Left ventricle myocardium superior (tissue), 1 donor: ENCODE results near the gene GRK5. TPM values are rescaled to one million over a fixed set of nuclear protein-coding genes. Genes with fewer than 3 reads are reported as not detected.
"Not testable (repeated sequence)": the region's sequence is repeated elsewhere in the genome, so short reads cannot be mapped to it uniquely, and the experiment has no call there.

Source experiments
- ATAC-seq: fragments of 200-7000 bp; cut with Tn5 transposase; one replicate; pipeline ENCODE4 v1.9.1; 2020; ENCODE audit warnings: mild to moderate bottlenecking, moderate library complexity
- DNase-seq: peaks from one replicate; pipeline ENCODE4 v3.0.0-alpha.2; 2020
- intact Hi-C: fragments of 100-400 bp; cut with micrococcal nuclease; formaldehyde crosslinking; loops from one replicate; pipeline ENCODE4 v1.11.0; 2022
- total RNA-seq: library from RNA; stranded (reverse); fragmentation: NEBNext Ultra II Directional; extraction: Animal tissue kit (Norgen Biotek cat#: 25700); gene quantifications from one replicate; pipeline ENCODE4 v1.2.1, GENCODE V29; 2021
- donor health status: DM: no; HTN: yes; CAD: no; lungs with severe emphysema.

Gene GRK5
- total RNA-seq, 1 donor from 2014 or later: 43.4 TPM

DNA sequence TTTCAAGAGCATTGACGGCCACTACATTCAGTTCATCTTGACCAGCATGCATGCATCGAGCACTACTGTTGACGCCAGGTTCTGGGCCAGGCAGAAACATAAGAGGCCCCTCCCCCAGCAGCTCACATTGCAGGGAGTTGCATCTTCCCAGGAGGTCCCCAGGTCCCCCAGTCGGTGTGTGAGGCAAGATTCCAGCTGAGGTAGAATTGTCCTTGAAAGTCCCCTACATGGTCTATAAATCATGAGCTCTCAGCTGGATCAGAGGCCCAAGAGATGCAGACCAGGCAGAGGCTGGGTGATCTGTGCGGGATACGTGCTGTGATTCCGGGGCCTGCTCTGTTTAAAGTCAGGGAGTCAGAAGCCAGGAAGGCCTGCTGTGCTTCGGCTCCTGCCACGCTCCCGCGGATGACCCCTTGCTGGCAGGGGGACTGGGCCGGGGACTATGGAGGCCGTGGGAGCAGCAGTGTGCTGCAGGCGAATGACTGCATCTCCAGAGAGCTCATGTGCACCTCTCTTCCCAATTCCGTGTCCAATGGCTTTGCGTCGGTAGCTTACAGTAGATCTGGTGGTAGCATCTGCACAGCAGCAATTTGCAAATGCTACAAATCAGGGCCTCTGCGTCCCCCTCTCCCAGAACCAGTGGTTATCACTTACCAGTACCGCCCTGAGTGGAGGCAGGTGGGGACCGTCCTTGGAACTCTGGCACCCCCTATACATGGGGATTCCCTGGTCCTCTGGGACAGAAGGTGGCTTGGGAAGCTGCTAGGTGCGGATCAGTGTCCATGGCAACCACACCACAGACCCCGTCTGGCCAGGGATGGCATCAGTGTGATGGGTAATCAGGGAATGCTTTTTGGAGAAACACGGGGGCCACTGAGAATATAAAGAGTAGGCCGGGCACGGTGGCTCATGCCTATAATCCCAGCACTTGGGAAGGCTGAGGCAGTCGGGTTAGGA, 241.5 kb downstream of the GRK5 start:
- intact Hi-C loops: no loop called here
- DNase-seq (peak; percentile 25), ATAC-seq (no peak)

- intact Hi-C loops: no loop called here
- peak; percentile 20 for ATAC-seq
- peak; percentile 68 for DNase-seq
These were observed 242.5 kb downstream of the GRK5 start for GRCh38 chr10:119449760-119450461.

GRCh38 chr10:119450606-119451299, 243.4 kb downstream of the GRK5 start:
- no peak for ATAC-seq
- peak; percentile 23 for DNase-seq
- intact Hi-C loops: no loop called here

DNA sequence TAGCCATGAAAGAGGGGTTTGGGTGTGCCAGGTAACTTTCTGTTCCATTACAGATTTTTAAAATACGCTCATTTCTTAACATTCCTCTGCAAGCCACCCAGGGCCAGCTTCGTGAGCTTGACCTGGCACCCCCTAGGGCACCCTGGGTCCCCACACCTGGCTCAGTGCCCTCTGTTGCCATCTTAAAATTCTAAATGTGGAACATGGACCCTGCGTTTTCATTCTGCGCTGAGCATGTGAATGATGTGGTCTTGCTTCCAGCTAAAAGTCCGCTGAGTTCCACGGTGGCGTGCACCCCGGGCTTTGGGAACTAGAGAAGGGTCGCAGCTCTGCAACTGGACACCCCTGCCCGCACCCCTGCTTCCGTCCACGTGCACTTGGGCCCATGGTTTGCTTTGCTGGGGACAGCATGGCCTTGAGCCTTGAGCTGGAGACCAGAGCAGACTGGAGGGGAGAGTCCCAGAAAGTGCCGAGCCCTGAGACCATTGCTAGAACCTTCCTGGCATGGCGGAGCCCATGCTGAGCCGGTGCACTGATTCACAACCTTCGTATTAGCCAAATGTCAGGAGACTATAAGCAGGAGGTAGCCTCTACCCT, 244.0 kb downstream of the GRK5 start:
- intact Hi-C loops: no loop called here
- ATAC-seq (no peak), DNase-seq (peak; percentile 23)

DNA sequence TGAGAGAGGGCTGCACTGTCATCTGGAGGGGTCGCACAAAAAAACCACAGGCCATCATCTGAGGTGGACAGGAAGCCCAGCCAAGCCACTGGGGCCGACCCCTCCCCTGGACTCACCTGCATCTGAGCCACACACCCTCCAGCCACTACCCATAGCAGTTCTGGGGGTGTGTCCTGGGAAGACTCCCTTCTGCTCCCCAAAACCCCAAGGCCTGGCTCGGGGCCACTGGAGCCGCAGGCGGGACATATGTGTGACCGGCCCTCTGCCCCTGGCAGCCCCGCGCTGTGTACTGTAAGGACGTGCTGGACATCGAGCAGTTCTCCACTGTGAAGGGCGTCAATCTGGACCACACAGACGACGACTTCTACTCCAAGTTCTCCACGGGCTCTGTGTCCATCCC, 245.0 kb downstream of the GRK5 start:
- no peak for ATAC-seq
- intact Hi-C loops: no loop called here
- DNase-seq: no peak

- DNase-seq: no peak
- intact Hi-C loops: no loop called here
- no peak for ATAC-seq
These were observed 245.9 kb downstream of the GRK5 start for GRCh38 chr10:119453313-119453712.

DNA sequence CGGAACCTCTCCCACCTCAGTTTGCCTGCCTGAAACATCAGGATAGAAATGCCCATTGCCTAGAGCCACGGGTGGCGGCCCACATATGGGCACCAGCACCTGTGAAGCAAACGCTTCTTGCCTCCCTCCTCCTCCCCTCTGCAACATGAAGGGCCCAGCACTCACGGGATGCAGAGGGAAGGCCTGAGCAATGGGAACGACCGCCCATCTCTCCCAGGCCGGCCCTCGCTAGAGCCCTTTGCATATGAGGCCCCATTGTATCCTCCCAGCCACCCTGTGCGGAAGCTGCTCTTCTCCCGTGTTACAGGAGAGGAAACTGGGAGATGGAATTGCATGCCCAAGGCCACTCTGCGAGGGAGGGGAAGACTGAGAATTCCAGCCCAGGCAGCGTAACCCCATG, 246.9 kb downstream of the GRK5 start:
- ATAC-seq: no peak
- intact Hi-C loops: no loop called here
- DNase-seq: no peak

DNA sequence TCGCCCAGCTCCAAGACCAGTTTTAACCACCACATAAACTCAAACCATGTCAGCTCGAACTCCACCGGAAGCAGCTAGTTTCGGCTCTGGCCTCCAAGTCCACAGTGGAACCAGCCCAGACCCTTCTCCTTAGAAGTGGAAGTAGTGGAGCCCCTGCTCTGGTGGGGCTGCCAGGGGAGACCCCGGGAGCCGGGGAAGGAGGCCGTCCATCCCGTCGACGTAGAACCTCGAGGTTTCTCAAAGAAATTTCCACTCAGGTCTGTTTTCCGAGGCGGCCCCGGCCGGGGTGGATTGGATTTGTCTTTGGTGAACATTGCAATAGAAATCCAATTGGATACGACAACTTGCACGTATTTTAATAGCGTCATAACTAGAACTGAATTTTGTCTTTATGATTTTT, 247.6 kb downstream of the GRK5 start:
- DNase-seq: no peak
- ATAC-seq: no peak

DNA sequence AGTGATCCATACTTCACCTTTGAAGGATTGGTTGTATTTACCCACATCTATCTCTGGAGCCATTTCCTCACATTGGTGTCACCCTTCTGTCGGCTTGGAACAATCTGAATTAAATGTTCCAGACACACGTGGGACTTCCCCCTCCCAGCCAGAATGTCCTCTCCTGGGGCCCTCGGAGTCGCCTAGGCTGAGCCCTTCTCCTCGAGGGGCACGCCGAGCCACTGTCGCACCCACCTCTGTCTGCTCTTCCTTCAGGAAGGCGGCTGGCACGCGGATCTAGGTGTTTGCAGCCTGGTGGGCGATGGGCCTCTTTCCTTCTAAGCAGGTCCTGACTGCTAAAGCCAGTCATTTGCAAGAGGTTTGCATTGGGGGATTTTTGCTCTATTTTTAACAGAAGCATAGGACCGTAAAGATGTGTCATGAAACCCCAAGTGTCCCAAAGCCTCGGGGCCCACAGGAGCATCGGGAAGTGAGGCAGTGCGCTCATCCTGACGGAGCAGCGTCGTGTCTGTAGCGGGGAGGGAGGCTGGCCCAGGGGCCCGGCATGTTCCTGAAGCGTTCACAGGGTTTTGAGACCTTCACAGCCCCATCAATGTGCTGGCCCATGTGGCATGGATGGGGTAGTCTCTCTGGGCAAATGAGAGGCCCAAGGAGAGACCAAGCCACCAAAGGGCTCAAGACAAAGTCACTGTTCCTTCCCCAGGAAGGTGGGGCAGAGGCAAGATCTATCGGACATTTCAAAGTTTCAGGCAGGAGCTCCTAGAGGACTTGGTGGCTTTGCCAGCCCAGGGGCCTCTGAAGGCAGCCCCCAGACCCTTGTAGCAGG, 248.5 kb downstream of the GRK5 start:
- DNase-seq: no peak
- ATAC-seq: no peak
- intact Hi-C loops: no loop called here

More for the DNA sequence above, 247.6 kb downstream of the GRK5 start:
- intact Hi-C loops: no loop called here

DNA sequence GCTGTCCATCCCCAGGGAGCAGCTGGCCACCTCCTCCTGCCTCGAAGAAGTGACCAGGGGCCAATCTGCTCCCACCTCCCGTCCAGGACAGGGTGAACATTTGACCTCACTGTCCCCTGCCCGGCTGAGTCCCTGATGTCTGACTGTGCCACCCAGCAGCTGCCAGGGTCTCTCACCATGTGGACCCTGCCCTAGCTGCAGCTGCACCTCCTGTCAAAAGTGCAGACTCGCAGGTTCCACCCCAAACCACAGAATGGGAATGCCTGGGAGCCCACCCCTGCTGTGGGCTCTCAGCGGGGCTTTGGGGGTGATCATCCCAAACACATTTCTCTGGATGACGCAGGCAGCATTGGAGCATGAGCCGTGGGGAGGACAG, 249.1 kb downstream of the GRK5 start:
- ATAC-seq: no peak
- DNase-seq: no peak
- intact Hi-C loops: no loop called here

- ATAC-seq: no peak
- intact Hi-C loops: no loop called here
- DNase-seq: no peak
These were observed 250.8 kb downstream of the GRK5 start for GRCh38 chr10:119457966-119458766.

DNA sequence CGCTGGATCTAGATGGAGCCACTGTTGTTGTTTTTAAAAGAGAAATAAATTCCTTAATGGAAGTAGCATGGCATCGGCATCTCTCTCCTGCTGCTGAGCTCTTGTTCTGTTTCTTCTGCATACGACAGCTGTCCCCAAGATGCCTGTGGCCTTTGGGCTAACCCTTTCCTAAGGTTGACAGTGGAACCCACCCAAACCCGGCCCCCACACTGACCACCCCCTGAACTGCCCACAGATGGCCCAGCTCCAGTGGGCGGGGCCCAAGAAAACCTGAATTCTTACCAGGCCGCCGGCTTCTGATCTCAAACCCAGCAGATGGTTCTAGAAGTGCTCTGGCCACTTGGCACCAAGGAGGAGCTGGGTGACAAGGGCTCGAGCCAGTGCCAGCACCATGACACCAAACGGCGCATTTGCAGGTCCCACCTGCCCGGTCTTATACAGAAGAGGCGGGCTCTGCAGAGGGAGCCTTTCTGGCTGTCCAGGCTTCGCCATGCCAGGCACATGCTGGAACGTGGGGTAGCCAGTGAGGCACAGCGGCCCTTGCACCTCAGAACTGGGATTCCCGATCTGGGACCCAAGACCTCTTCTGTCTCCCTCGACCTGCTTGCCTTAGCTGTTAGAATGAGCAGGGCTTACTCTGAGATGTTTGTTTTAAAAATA, 252.4 kb downstream of the GRK5 start:
- ATAC-seq (peak; percentile 13), DNase-seq (no peak)
- intact Hi-C loops: no loop called here

DNA sequence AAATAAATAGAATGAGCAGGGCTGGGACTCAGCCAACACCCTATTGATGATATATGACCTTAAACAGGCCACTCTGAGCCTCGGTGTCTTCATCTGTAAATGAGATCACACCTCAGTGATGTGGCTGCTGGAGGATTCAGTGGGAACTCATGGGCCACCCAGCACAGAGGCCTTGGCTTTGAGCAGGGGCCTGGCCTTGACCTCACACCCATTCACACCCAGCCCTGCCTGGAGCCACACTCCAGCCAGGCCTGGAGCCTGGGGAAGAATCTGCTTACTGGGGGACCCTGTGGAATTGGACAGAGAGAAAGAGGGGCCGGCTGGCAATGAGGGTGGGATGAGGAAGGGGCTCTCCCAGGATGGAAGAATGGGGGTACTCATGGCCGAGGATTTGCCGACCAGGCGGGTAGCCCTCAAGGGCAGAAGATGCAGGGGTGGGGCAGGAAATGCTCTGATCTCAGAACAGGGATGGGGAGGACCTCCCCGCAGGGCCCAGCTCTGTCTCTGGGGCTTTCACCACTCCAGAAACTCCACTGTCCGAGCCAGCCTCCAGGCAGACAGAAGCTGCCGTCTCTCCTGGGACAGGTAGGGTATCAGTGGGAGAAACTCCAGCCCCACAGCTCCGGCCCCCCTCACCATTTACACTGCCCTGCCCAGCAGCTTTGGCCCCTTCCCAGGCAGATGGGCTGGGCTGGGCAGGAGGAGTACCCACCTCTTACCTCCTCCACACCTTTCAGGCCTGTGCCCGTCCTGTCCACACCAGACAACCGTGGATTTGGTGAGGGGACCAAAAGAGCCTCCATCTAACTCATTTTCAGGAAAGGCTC, 253.2 kb downstream of the GRK5 start:
- ATAC-seq (peak; percentile 31), DNase-seq (no peak)
- intact Hi-C loops: no loop called here

GRCh38 chr10:119461380-119461779, 254.0 kb downstream of the GRK5 start:
- ATAC-seq (no peak), DNase-seq (no peak)
- intact Hi-C loops: no loop called here

DNA sequence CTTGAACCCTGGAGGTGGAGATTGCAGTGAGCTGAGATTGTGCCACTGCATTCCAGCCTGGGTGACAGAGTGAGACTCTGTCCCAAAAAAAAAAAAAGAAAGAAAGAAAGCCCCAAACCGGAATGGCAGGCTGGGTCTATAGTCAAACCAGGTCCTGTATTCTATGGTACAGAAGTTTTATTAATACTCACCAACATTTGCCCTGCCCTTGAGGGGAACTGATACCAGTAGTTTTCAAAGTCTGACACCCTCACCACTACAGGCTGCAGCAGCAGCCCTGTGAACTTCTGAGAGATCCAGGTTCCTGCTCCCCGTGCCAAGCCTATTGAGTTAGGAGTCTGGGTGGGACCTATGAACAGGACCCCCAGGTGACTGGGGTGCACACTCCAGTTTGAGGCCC, 254.6 kb downstream of the GRK5 start:
- ATAC-seq: no peak
- intact Hi-C loops: no loop called here
- DNase-seq: no peak

GRCh38 chr10:119462773-119463172, 255.4 kb downstream of the GRK5 start:
- intact Hi-C loops: no loop called here
- DNase-seq: no peak
- ATAC-seq: no peak

- intact Hi-C loops, ATAC-seq, DNase-seq: not testable (repeated sequence)
These were observed 255.8 kb downstream of the GRK5 start for GRCh38 chr10:119463195-119463594.
